HEK293 (cell line): Measurements from ENCODE around the gene OR51B5.
"Not testable (repeated sequence)": the region's sequence is repeated elsewhere in the genome, so short reads cannot be mapped to it uniquely, and the experiment has no call there.

Experiments
- CTCF ChIA-PET: fragments of 350-600 bp; formaldehyde crosslinking; extraction: SDS; loops from one replicate; lab custom pipeline; 2021; ENCODE audit warnings: antibody characterized with exemption; lab: Yijun Ruan, JAX
- POLR2A ChIA-PET: fragments of 300-600 bp; formaldehyde crosslinking; extraction: SDS; loops from one replicate; lab custom pipeline; 2020; ENCODE audit warnings: antibody characterized with exemption, inconsistent platforms; lab: Yijun Ruan, JAX
- H3K27ac ChIP-seq: fragments of 200-500 bp; sonication (Bioruptor generic); 2 replicates; pipeline ENCODE4 v1.5.1; 2014; ENCODE audit warnings: low read depth, low read length, control low read depth, inconsistent platforms; ENCODE audit errors: extremely low read depth
- H3K36me3 ChIP-seq, 2 experiments: fragments of 200-500 bp in 1 of 2; sonication (Bioruptor generic) in 1 of 2; 1 replicate in 1 of 2; 2 replicates in 1 of 2; pipeline ENCODE4 v1.5.1; 2014 to 2017; ENCODE audit warnings: inconsistent platforms in 2 of 2, low read length in 2 of 2; ENCODE audit not compliant: control insufficient read depth in 2 of 2, insufficient read depth in 1 of 2
- H3K4me1 ChIP-seq: fragments of 200-500 bp; sonication (Bioruptor generic); 2 replicates; pipeline ENCODE4 v1.5.1; 2014; ENCODE audit warnings: mild to moderate bottlenecking, low read length, inconsistent platforms; ENCODE audit not compliant: control insufficient read depth, insufficient read depth
- H3K4me3 ChIP-seq: 2 replicates; pipeline ENCODE4 v1.5.1; 2011; ENCODE audit warnings: low read depth, mild to moderate bottlenecking, control low read depth, low read length, moderate library complexity
- H3K9me3 ChIP-seq: fragments of 200-500 bp; sonication (Bioruptor generic); 2 replicates; pipeline ENCODE4 v1.5.1; 2014; ENCODE audit warnings: low read depth, low read length, inconsistent platforms; ENCODE audit not compliant: control insufficient read depth, insufficient read depth
- KLF8 ChIP-seq: fragments of 450-650 bp; formaldehyde crosslinking; IDR thresholded peaks from 2 replicates; pipeline ENCODE4 v1.5.1; 2016; ENCODE audit warnings: missing biosample characterization, missing genetic modification characterization
- OSR2 ChIP-seq: fragments of 450-650 bp; formaldehyde crosslinking; IDR thresholded peaks from 2 replicates; pipeline ENCODE4 v1.5.1; 2016; ENCODE audit warnings: missing biosample characterization, missing genetic modification characterization
- PBX3 ChIP-seq: sonication (generic); formaldehyde crosslinking; IDR thresholded peaks from 2 replicates; pipeline ENCODE4 v1.8.1; 2022; ENCODE audit warnings: mild to moderate bottlenecking, moderate library complexity, missing genetic modification reagents
- SCRT1 ChIP-seq: fragments of 450-650 bp; formaldehyde crosslinking; IDR thresholded peaks from 2 replicates; pipeline ENCODE4 v1.5.1; 2016; ENCODE audit warnings: missing biosample characterization, missing genetic modification characterization, borderline replicate concordance
- YY2 ChIP-seq: fragments of 450-650 bp; formaldehyde crosslinking; IDR thresholded peaks from 2 replicates; pipeline ENCODE4 v1.5.1; 2016; ENCODE audit warnings: missing biosample characterization, missing genetic modification characterization
- ZBTB1 ChIP-seq: fragments of 450-650 bp; formaldehyde crosslinking; IDR thresholded peaks from 2 replicates; pipeline ENCODE4 v1.5.1; 2016; ENCODE audit warnings: missing biosample characterization, missing genetic modification characterization
- ZBTB10 ChIP-seq: fragments of 450-650 bp; formaldehyde crosslinking; IDR thresholded peaks from 2 replicates; pipeline ENCODE4 v1.5.1; 2016; ENCODE audit warnings: missing biosample characterization, missing genetic modification characterization
- ZBTB17 ChIP-seq: fragments of 450-650 bp; formaldehyde crosslinking; IDR thresholded peaks from 2 replicates; pipeline ENCODE4 v1.5.1; 2016; ENCODE audit warnings: missing biosample characterization, missing genetic modification characterization
- ZBTB6 ChIP-seq: fragments of 450-650 bp; formaldehyde crosslinking; IDR thresholded peaks from 2 replicates; pipeline ENCODE4 v1.5.1; 2017; ENCODE audit warnings: missing biosample characterization, missing genetic modification characterization
- ZFP37 ChIP-seq: fragments of 450-650 bp; formaldehyde crosslinking; IDR thresholded peaks from 2 replicates; pipeline ENCODE4 v1.5.1; 2016; ENCODE audit warnings: missing biosample characterization, missing genetic modification characterization
- ZNF155 ChIP-seq: fragments of 450-650 bp; formaldehyde crosslinking; IDR thresholded peaks from 2 replicates; pipeline ENCODE4 v1.5.1; 2016; ENCODE audit warnings: missing biosample characterization, missing genetic modification characterization
- ZNF184 ChIP-seq: fragments of 450-650 bp; IDR thresholded peaks from 2 replicates; pipeline ENCODE4 v1.5.1; 2018; ENCODE audit warnings: missing biosample characterization, mild to moderate bottlenecking, missing genetic modification characterization
- ZNF19 ChIP-seq: fragments of 450-650 bp; formaldehyde crosslinking; IDR thresholded peaks from 2 replicates; pipeline ENCODE4; 2016; ENCODE audit warnings: missing biosample characterization, missing genetic modification characterization, low read depth
- ZNF274 ChIP-seq, 2 experiments: fragments of 200-500 bp in 1 of 2; fragments of 450-650 bp in 1 of 2; sonication (Bioruptor generic) in 1 of 2; formaldehyde crosslinking in 1 of 2; IDR thresholded peaks; 2 replicates each; pipeline versions ENCODE4 v1.5.1 to v1.6.1; 2014 to 2016; ENCODE audit warnings: borderline replicate concordance in 1 of 2, inconsistent platforms in 1 of 2, low read length in 1 of 2, missing biosample characterization in 1 of 2, missing genetic modification characterization in 1 of 2
- ZNF335 ChIP-seq: fragments of 450-650 bp; formaldehyde crosslinking; conservative IDR thresholded peaks from 2 replicates; pipeline ENCODE4 v1.5.1; 2016; ENCODE audit warnings: missing biosample characterization, missing genetic modification characterization
- ZNF521 ChIP-seq: fragments of 450-650 bp; formaldehyde crosslinking; IDR thresholded peaks from 2 replicates; pipeline ENCODE4 v1.5.1; 2017; ENCODE audit warnings: missing biosample characterization, mild to moderate bottlenecking, missing genetic modification characterization
- ZNF558 ChIP-seq: fragments of 450-650 bp; formaldehyde crosslinking; IDR thresholded peaks from 2 replicates; pipeline ENCODE4 v1.5.1; 2016; ENCODE audit warnings: missing biosample characterization, missing genetic modification characterization
- ZNF561 ChIP-seq: fragments of 450-650 bp; IDR thresholded peaks from 2 replicates; pipeline ENCODE4 v1.5.1; 2018; ENCODE audit warnings: missing biosample characterization, missing genetic modification characterization, borderline replicate concordance
- ZNF660 ChIP-seq: fragments of 450-650 bp; IDR thresholded peaks from 2 replicates; pipeline ENCODE4 v1.5.1; 2018; ENCODE audit warnings: missing biosample characterization, mild to moderate bottlenecking, missing genetic modification characterization
- ZNF76 ChIP-seq: fragments of 450-650 bp; formaldehyde crosslinking; IDR thresholded peaks from 2 replicates; pipeline ENCODE4; 2016; ENCODE audit warnings: low read depth, missing biosample characterization, missing genetic modification characterization, borderline replicate concordance
- ZNF776 ChIP-seq: fragments of 450-650 bp; formaldehyde crosslinking; IDR thresholded peaks from 2 replicates; pipeline ENCODE4 v1.5.0; 2017; ENCODE audit warnings: missing biosample characterization, missing genetic modification characterization, borderline replicate concordance
- ZNF792 ChIP-seq: fragments of 450-650 bp; formaldehyde crosslinking; IDR thresholded peaks from 2 replicates; pipeline ENCODE4 v1.5.1; 2016; ENCODE audit warnings: missing biosample characterization, missing genetic modification characterization
- ZNF843 ChIP-seq: fragments of 450-650 bp; formaldehyde crosslinking; IDR thresholded peaks from 2 replicates; pipeline ENCODE4 v1.5.1; 2016; ENCODE audit warnings: missing biosample characterization, missing genetic modification characterization
- ZSCAN4 ChIP-seq: fragments of 450-650 bp; formaldehyde crosslinking; IDR thresholded peaks from 2 replicates; pipeline ENCODE4 v1.5.1; 2017; ENCODE audit warnings: missing biosample characterization, missing genetic modification characterization

The OR51B5 gene

GRCh38 chr11:5339771-5340322 lies 3.5 kb downstream of the OR51B5 start (continued):
- no peak for TF ChIP-seq ZSCAN4 (tag by site-specific recombination)
- no peak for TF ChIP-seq ZBTB10 (tag by site-specific recombination)

GRCh38 chr11:5337253-5337652 lies 6.1 kb downstream of the OR51B5 start:
- POLR2A ChIA-PET, CTCF ChIA-PET: not testable (repeated sequence)

GRCh38 chr11:5336331-5336730 lies 7.0 kb downstream of the OR51B5 start:
- no peak for TF ChIP-seq ZNF184 (tag by site-specific recombination)
- no peak for TF ChIP-seq OSR2 (tag by site-specific recombination)
- TF ChIP-seq ZFP37 (tag by site-specific recombination), result no peak
- no peak for TF ChIP-seq ZNF19 (tag by site-specific recombination)
- no peak for TF ChIP-seq ZNF561 (tag by site-specific recombination)
- TF ChIP-seq ZNF274 (IDR thresholded peaks at IDR 0.05; ENCODE audit: low read length), result no peak
- TF ChIP-seq ZNF274 (tag by site-specific recombination; IDR thresholded peaks at IDR 0.05; ENCODE audit: borderline replicate concordance), result no peak
- no peak for TF ChIP-seq ZBTB1
- no peak for TF ChIP-seq ZBTB6
- no peak for TF ChIP-seq ZNF335
- TF ChIP-seq ZNF660 (tag by site-specific recombination), result no peak
- Histone ChIP-seq H3K9me3 (no peaks in the 10 kb centered on the region), H3K36me3 (no peaks in the 10 kb centered on the region), H3K4me3 (no peak overlapping the region), H3K27ac (no peak overlapping the region), H3K4me1 (no peaks in the 10 kb centered on the region)
- CTCF ChIA-PET, result no interaction called here
- POLR2A ChIA-PET, result no interaction called here

More at GRCh38 chr11:5337253-5337652, 6.1 kb downstream of the OR51B5 start:
- not testable (repeated sequence) for H3K36me3 ChIP-seq, H3K4me3 ChIP-seq, H3K27ac ChIP-seq, H3K4me1 ChIP-seq, H3K9me3 ChIP-seq

- Histone ChIP-seq H3K27ac (no peak overlapping the region), H3K9me3 (no peaks in the 10 kb centered on the region), H3K36me3 (no peaks in the 10 kb centered on the region), H3K4me3 (no peak overlapping the region), H3K4me1 (no peaks in the 10 kb centered on the region)
- CTCF ChIA-PET, result no interaction called here
- POLR2A ChIA-PET, result no interaction called here
- no peak for TF ChIP-seq ZBTB17
- TF ChIP-seq ZNF521 (tag by site-specific recombination), result no peak
- no peak for TF ChIP-seq ZNF558 (tag by site-specific recombination)
- TF ChIP-seq ZNF792 (tag by site-specific recombination), result no peak
- TF ChIP-seq YY2 (tag by site-specific recombination), result no peak
- TF ChIP-seq ZNF776 (tag by site-specific recombination), result no peak
- no peak for TF ChIP-seq ZNF155 (tag by site-specific recombination)
- no peak for TF ChIP-seq SCRT1 (tag by site-specific recombination)
- no peak for TF ChIP-seq ZNF843 (tag by site-specific recombination)
- no peak for TF ChIP-seq PBX3 (CRISPR knock-in tag)
- no peak for TF ChIP-seq KLF8 (tag by site-specific recombination)
- TF ChIP-seq ZNF76 (tag by site-specific recombination), result no peak
Measured at GRCh38 chr11:5335170-5335569, 8.2 kb downstream of the OR51B5 start.
